NOMO-1 treated with dmso at 0.1 percent for 144 hours (cell line): Measurements from ENCODE around the gene HTRA1.

ENCODE experiments used
- DNase-seq: peaks from one replicate; lab custom pipeline; 2025; ENCODE audit not compliant: unreplicated experiment; lab: John Stamatoyannopoulos, UW

HTRA1 gene

GRCh38 chr10:122461367-122461728 lies at the start of gene HTRA1:
Gene HTRA1 (plus strand): TSS chr10:122461553. CDS start chr10:122461653, 100 bp downstream.
- no peak for DNase-seq

GRCh38 chr10:122413327-122413726 lies 48.0 kb upstream of the HTRA1 start:
- no peak for DNase-seq

GRCh38 chr10:122417667-122418066 lies 43.7 kb upstream of the HTRA1 start:
- DNase-seq: no peak

DNA sequence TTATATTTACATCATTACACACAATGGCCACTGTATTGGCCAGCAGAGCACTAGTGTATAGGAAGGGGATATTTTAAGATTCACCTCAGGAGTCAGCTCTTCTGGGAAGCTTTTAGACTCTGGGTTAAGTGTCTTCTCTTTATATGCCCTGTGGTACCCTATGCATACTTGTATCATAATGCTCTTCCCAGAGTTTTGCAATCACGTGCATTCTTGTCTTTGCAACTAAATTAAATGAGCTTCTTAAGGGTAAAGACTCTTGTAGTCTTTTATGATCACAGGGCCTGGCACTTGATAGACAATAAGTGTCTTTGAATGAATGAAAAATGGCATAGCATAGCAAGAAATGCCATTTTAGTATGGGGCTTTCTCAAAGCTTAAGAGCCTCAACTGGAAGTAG lies 42.3 kb upstream of the HTRA1 start:
- DNase-seq: no peak

DNA sequence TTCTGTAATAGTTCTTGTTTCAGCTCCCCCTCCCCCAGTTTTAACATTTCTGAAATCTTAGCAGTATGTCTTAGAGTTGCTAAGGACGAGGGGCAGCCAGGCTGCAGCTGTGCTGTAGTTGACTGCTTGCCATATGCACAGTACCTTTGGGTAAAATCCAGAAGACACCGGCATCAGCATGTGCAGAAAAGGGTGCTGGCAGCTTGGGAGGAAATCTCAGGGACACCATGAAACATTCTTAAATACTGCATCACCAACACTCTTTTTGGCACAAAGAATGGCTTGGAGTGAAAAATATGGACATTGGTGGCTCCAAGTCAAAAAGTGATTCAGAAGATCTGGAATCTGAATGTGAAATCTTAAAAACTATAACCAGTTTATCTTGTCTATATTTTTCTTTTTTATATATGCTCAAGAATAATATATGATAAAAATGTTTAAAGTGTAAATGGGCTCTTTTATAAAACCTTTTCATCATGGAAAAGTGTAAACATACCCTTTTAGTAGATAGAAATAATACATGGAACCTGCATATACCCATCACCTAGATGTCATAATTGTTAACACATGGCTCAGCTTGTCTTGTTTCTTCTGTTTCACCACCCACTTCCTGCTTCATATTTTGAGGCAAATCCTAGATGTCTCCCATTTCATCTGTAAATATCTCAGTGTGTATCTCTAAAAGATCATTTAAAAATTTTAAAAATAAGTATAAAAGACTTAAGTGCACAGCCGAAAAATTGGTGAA lies 41.3 kb upstream of the HTRA1 start:
- DNase-seq: no peak

DNA sequence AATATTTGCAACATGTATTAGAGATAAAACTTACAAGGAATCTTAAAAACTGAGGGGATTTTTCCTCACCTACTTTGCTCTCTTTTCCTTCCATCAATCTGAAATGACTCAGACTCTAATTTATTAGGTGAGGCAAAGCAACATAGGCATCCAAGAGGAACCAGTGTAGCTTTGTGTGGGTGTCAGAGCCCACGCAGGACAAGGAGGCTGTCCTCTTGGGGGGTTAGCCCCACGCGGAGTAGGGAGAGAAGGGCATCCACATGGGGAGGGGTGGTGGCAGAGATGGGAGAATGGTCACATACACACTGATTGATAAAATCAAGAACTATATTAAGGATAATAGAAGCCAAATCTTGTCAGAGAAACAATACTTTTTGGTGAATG lies 40.7 kb upstream of the HTRA1 start:
- no peak for DNase-seq

DNA sequence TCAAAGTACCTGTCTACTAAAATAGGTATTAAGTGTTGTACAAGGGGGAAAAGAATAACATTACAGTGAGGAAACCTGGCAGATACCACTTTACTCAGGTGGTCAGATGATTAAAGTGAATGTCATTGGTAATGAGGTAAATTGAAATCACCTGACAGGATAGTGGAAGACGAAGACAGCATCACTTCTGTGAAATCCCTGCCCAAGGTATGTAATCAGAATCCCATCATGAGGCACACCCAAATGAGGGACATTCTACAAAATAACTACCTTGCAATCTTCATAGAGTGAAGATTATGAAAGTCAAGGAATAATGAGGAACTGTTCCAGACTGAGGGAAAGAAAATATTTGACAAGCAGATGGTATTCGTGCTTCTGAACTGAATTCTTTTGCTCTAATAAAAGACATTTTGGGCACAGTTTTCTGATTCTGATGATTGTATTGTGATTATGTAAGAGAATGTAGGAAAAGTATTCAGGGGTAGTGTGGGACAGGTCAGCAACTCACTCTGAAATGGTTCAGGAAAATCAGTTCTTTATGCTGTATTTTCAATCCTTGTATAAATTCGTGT lies 40.2 kb upstream of the HTRA1 start:
- DNase-seq: no peak

GRCh38 chr10:122421742-122422141 lies 39.6 kb upstream of the HTRA1 start:
- DNase-seq: no peak

GRCh38 chr10:122422266-122422989 lies 38.9 kb upstream of the HTRA1 start:
- DNase-seq: no peak

GRCh38 chr10:122424059-122424458 lies 37.3 kb upstream of the HTRA1 start:
- DNase-seq: no peak

GRCh38 chr10:122426829-122427228 lies 34.5 kb upstream of the HTRA1 start:
- DNase-seq: no peak

DNA sequence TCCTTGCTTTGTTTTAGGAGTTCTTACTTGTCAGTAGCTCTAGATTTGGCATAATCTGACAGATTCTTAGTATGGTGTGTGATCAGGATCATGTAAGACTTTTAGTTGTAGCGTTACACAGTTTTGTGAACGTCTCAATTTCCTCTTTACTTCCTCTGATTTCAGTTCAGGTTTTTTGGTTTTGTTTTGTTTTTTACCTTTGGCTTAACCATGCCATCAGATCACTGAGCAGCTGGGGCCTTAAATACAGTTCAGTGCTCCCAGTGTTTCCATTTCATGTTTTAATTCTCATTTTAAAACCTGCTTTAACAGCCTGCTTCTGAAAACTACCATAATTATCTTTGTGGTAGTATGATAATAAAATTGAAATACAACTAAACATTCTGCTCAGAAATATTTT lies 34.1 kb upstream of the HTRA1 start:
- no peak for DNase-seq

- DNase-seq: no peak
These were observed 26.0 kb upstream of the HTRA1 start for GRCh38 chr10:122435212-122435827.

DNA sequence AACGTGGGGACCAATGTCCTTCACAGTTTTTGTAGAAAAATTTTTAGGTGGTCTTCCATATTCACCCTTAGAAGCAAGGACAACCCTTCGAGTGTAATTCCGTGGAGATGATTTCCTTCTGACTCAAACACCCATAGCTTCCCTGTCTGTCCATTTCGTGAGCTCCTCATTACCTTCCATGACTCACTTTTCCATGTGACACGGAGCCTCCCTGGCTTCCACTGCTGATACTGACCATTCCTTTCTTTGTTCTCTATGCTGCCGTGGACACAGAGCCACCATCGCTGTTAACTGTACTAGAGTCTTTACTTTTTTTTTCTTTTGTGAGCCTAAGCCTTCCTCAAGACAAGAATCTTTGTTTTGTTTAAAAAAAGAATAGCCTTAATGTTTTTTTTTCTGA lies 19.4 kb upstream of the HTRA1 start:
- DNase-seq: no peak

DNA sequence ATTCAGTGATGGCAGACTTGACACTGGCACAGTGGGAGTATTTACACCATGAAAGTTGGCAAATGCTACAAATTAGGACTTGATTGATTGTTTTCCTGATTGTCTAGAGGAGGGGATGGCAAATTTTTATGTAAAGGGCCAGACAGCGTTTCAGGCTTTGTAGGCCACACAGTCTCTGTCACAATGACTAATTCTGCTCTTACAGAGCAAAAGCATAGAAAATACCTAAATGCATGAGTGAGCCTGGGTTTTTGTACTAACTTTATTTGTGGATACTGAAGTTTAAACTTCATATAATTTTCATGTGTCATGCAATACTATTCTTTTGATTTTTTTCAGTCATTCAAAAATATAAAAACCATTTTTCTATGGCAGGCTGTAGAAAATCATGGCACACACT lies 15.9 kb upstream of the HTRA1 start:
- DNase-seq: no peak

- DNase-seq: no peak
These were observed 15.4 kb upstream of the HTRA1 start for GRCh38 chr10:122445904-122446303.

GRCh38 chr10:122446668-122447423 lies 14.5 kb upstream of the HTRA1 start:
- DNase-seq: no peak

DNA sequence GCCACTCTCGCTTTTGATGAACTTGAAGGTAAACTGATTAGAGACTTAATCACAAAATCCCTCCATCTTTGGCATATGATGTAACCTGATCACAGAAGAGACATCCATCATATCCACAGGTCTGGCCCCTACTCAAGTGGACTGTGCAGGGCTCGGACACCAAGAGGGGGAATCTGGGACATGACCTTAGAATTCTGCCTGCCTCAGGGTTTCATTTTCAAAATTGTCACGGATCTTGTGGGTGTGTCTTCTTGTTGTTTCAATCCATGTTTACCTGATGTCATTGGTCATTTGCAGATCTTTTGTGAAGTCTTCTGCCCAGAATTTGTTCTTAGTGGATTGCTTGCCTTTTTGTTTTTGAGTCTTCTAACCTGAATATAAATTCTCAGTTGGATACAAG lies 12.8 kb upstream of the HTRA1 start:
- DNase-seq: no peak

- no peak for DNase-seq
These were observed 12.2 kb upstream of the HTRA1 start for GRCh38 chr10:122449153-122449552.

GRCh38 chr10:122450353-122450990 lies 10.9 kb upstream of the HTRA1 start:
- DNase-seq: no peak

DNA sequence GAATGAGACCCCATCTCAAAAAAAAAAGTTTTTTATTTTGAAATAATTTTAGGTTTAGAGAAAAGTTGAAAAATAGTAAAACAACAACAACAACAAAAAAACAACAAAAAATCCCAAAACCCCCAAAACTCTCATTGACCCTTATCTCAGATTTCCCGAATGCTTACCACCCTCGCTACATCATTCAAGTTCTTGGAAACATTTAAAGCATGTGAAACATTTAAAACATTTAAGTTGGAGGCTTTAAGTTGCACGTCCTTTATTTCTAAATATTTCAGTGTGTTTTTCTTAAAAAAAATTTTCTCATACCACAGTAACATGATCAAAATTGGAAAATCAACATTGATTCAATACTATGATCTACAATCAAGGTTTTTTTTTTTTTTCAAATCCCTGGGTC lies 7.3 kb upstream of the HTRA1 start:
- DNase-seq: no peak
